Spleen (tissue), 11 donors: ENCODE results near the gene SORCS2. TPM values are rescaled to one million over a fixed set of nuclear protein-coding genes. Genes with fewer than 3 reads are reported as not detected.

Experiments used
- DNase-seq: peaks from one replicate; pipeline ENCODE4 v3.0.0-alpha.2; 2020
- H3K27ac ChIP-seq, 8 donors: fragments of 200-600 bp; sonication (generic) in 7 of 8; 1 replicate in 4 of 8; 2 replicates in 4 of 8; pipeline versions ENCODE4 v1.5.0 to v1.8.0; 2016 to 2021; ENCODE audit warnings: inconsistent platforms in 4 of 8, mild to moderate bottlenecking in 4 of 8, moderate library complexity in 1 of 8
- H3K27me3 ChIP-seq, 7 donors: fragments of 200-600 bp; sonication (generic) in 6 of 7; replicated peaks in 1 of 7; 1 replicate in 4 of 7; 2 replicates in 3 of 7; pipeline versions ENCODE4 v1.5.0 to v1.8.0; 2016 to 2021; ENCODE audit warnings: inconsistent platforms in 3 of 7, mild to moderate bottlenecking in 1 of 7
- H3K36me3 ChIP-seq, 6 donors: fragments of 200-600 bp; sonication (generic) in 5 of 6; 1 replicate in 4 of 6; 2 replicates in 2 of 6; pipeline versions ENCODE4 v1.5.0 to v1.8.0; 2016 to 2021; ENCODE audit warnings: inconsistent platforms in 2 of 6
- H3K4me1 ChIP-seq, 6 donors: fragments of 200-600 bp; sonication (generic) in 5 of 6; 1 replicate in 3 of 6; 2 replicates in 3 of 6; pipeline versions ENCODE4 v1.5.0 to v1.8.0; 2016 to 2021; ENCODE audit warnings: inconsistent platforms in 3 of 6
- H3K4me3 ChIP-seq, 8 donors: fragments of 200-600 bp; sonication (generic) in 7 of 8; 1 replicate in 4 of 8; 2 replicates in 4 of 8; pipeline versions ENCODE4 v1.5.0 to v1.8.0; 2016 to 2021; ENCODE audit warnings: inconsistent platforms in 4 of 8, mild to moderate bottlenecking in 4 of 8, moderate library complexity in 2 of 8
- H3K9me3 ChIP-seq, 8 donors: fragments of 200-600 bp; sonication (generic) in 7 of 8; 1 replicate in 4 of 8; 2 replicates in 4 of 8; pipeline versions ENCODE4 v1.5.0 to v1.8.0; 2016 to 2021; ENCODE audit warnings: inconsistent platforms in 4 of 8
- CTCF ChIP-seq, 11 experiments: fragments of 200-600 bp in 7 of 11; fragments of 450-650 bp in 4 of 11; sonication (generic) in 4 of 11; IDR thresholded peaks in 8 of 11; conservative IDR thresholded peaks in 3 of 11; 1 replicate in 7 of 11; 2 replicates in 4 of 11; pipeline versions ENCODE4 v1.4.0 to v1.8.0; 2016 to 2021; ENCODE audit warnings: antibody characterized with exemption in 11 of 11, inconsistent platforms in 4 of 11, mild to moderate bottlenecking in 1 of 11
- POLR2A ChIP-seq, 3 donors: fragments of 450-650 bp; IDR thresholded peaks; one replicate each; pipeline ENCODE4 v1.5.1; 2017; ENCODE audit warnings: antibody characterized with exemption in 3 of 3, mild to moderate bottlenecking in 1 of 3
- POLR2AphosphoS5 ChIP-seq, 3 donors: sonication (generic); formaldehyde crosslinking; IDR thresholded peaks; one replicate each; pipeline ENCODE4 v1.5.1; 2017; ENCODE audit warnings: antibody characterized with exemption in 3 of 3
- WGBS, 5 donors: extraction: QIAGEN DNeasy Blood & Tissue Kit in 3 of 5; methylation state at CpG; one replicate each; pipeline versions ENCODE4 v1.1.5 to v1.1.7; 2013 to 2018; 5-methylcytosine and 5-hydroxymethylcytosine counted together
- intact Hi-C: fragments of 100-400 bp; cut with DNase I; formaldehyde crosslinking; loops from one replicate; pipeline ENCODE4 v1.15.0; 2023; ENCODE audit warnings: low total_unique reads
- polyA plus RNA-seq, 3 donors: library from polyadenylated mRNA; stranded (reverse); fragments of 200-250 nt; gene quantifications; one replicate each; pipeline ENCODE4 v1.2.1, GENCODE V29; 2013
- total RNA-seq, 7 donors: library from RNA; depleted of rRNA in 3 of 7; stranded (reverse); fragments of >200 nt in 3 of 7; fragmentation: NEBNext Ultra II Directional in 4 of 7; extraction: Animal tissue kit (Norgen Biotek cat#: 25700) in 4 of 7; gene quantifications; one replicate each; pipeline versions ENCODE4 v1.1.0 to v1.2.1, GENCODE V29; 2016 to 2021
- donor health status: healthy with polysubstance abuse.
- donor health status: DM: no; HTN: no; CAD: no; lungs with moderate emphysema.
- donor health status: DM: no; HTN: no; CAD: no.
- donor health status: Bipolar disorder and iron deficiency.
- donor health status: healthy.
- donor health status: DM: no; HTN: no; CAD: no.
- donor health status: DM: yes; HTN: yes; CAD: no.

The SORCS2 gene
- total and polyA plus RNA-seq, 10 donors, result 0.33 to 1.6 (median 0.60) TPM

GRCh38 chr4:7367406-7367805, 175.1 kb downstream of the SORCS2 start:
- H3K4me3 ChIP-seq, result no peak overlapping the region
- no peaks in the 10 kb centered on the region for H3K36me3 ChIP-seq
- TF ChIP-seq POLR2A (IDR thresholded peaks at IDR 0.05), result no peak
- no peak for TF ChIP-seq CTCF (IDR thresholded peaks at IDR 0.05 in 8 of 11, conservative IDR thresholded peaks at IDR 0.05 in 3 of 11)
- TF ChIP-seq POLR2AphosphoS5 (IDR thresholded peaks at IDR 0.05), result no peak
- H3K27ac ChIP-seq, result no peak overlapping the region
- 72 to 84% (median 78%) methylated on average over 13 of the region's 13 CpGs for WGBS, 5 donors
- H3K4me1 ChIP-seq, result no peaks in the 10 kb centered on the region
- DNase-seq, result peak; percentile 47
- H3K9me3 ChIP-seq, result no peaks in the 10 kb centered on the region
- intact Hi-C loops, result no loop called here
- peaks cover 0 to 63% (median 0%) of the 10 kb centered on the region in 7 donors for H3K27me3 ChIP-seq

GRCh38 chr4:7367864-7368277, 175.5 kb downstream of the SORCS2 start:
- H3K27me3 ChIP-seq, result peaks cover 0 to 63% (median 0%) of the 10 kb centered on the region in 7 donors
- no peak overlapping the region for H3K4me3 ChIP-seq
- WGBS, 5 donors, result 74 to 79% (median 77%) methylated on average over 8 of the region's 8 CpGs
- DNase-seq, result peak; percentile 48
- H3K36me3 ChIP-seq, result no peaks in the 10 kb centered on the region
- H3K4me1 ChIP-seq, result no peaks in the 10 kb centered on the region
- H3K9me3 ChIP-seq, result no peaks in the 10 kb centered on the region
- TF ChIP-seq CTCF (IDR thresholded peaks at IDR 0.05 in 8 of 11, conservative IDR thresholded peaks at IDR 0.05 in 3 of 11), result no peak
- no peak for TF ChIP-seq POLR2AphosphoS5 (IDR thresholded peaks at IDR 0.05)
- TF ChIP-seq POLR2A (IDR thresholded peaks at IDR 0.05), result no peak
- intact Hi-C loops, result no loop called here
- no peak overlapping the region for H3K27ac ChIP-seq

- intact Hi-C loops, result no loop called here
- WGBS, 5 donors, result 74 to 90% (median 85%) methylated on average over 5 to 7 of the region's 7 CpGs
- Histone ChIP-seq H3K4me3 (no peak overlapping the region), H3K4me1 (no peaks in the 10 kb centered on the region), H3K36me3 (no peaks in the 10 kb centered on the region), H3K27ac (no peak overlapping the region), H3K27me3 (peaks cover 0 to 63% (median 0%) of the 10 kb centered on the region in 7 donors), H3K9me3 (no peaks in the 10 kb centered on the region)
- TF ChIP-seq POLR2AphosphoS5 (IDR thresholded peaks at IDR 0.05) (no peak), POLR2A (IDR thresholded peaks at IDR 0.05) (no peak), CTCF (IDR thresholded peaks at IDR 0.05 in 8 of 11, conservative IDR thresholded peaks at IDR 0.05 in 3 of 11) (no peak)
- DNase-seq, result peak; percentile 64
Observed at GRCh38 chr4:7368296-7368695, 176.0 kb downstream of the SORCS2 start.

- WGBS, 5 donors, result 70 to 83% (median 78%) methylated on average over 13 of the region's 13 CpGs
- Histone ChIP-seq H3K36me3 (no peaks in the 10 kb centered on the region), H3K27me3 (peaks cover 0 to 66% (median 0%) of the 10 kb centered on the region in 7 donors), H3K4me1 (no peaks in the 10 kb centered on the region), H3K27ac (no peak overlapping the region), H3K9me3 (no peaks in the 10 kb centered on the region), H3K4me3 (no peak overlapping the region)
- TF ChIP-seq POLR2A (IDR thresholded peaks at IDR 0.05), result no peak
- DNase-seq, result no peak
- intact Hi-C loops, result no loop called here
Observed at GRCh38 chr4:7369511-7369910, 177.2 kb downstream of the SORCS2 start.

GRCh38 chr4:7370038-7370437, 177.7 kb downstream of the SORCS2 start:
- intact Hi-C loops, result no loop called here
- no peak overlapping the region for H3K27ac ChIP-seq
- TF ChIP-seq CTCF (IDR thresholded peaks at IDR 0.05 in 8 of 11, conservative IDR thresholded peaks at IDR 0.05 in 3 of 11), result no peak
- no peak for TF ChIP-seq POLR2A (IDR thresholded peaks at IDR 0.05)
- no peak for TF ChIP-seq POLR2AphosphoS5 (IDR thresholded peaks at IDR 0.05)
- no peak overlapping the region for H3K4me3 ChIP-seq
- H3K36me3 ChIP-seq, result no peaks in the 10 kb centered on the region
- 75 to 89% (median 86%) methylated on average over 4 to 7 of the region's 7 CpGs for WGBS, 5 donors
- H3K4me1 ChIP-seq, result no peaks in the 10 kb centered on the region
- H3K27me3 ChIP-seq, result peaks cover 0 to 70% (median 0%) of the 10 kb centered on the region in 7 donors
- H3K9me3 ChIP-seq, result no peaks in the 10 kb centered on the region
- no peak for DNase-seq
